Kidney epithelial cell (primary cell): Measurements from ENCODE around the gene LTBP4. TPM values are rescaled to one million over a fixed set of nuclear protein-coding genes. Genes with fewer than 3 reads are reported as not detected.

Source experiments
- DNase-seq: peaks from one replicate; pipeline ENCODE4 v3.0.0-alpha.2; 2010; ENCODE audit warnings: low read depth
- H3K27me3 ChIP-seq: 2 replicates; pipeline ENCODE4 v1.6.0; 2011; ENCODE audit warnings: low read length; ENCODE audit not compliant: control insufficient read depth, insufficient read depth
- H3K36me3 ChIP-seq: 2 replicates; pipeline ENCODE4 v1.5.1; 2011; ENCODE audit warnings: low read length; ENCODE audit not compliant: control insufficient read depth, insufficient read depth
- H3K4me3 ChIP-seq: 2 replicates; pipeline ENCODE4 v1.5.1; 2011; ENCODE audit warnings: low read depth, mild to moderate bottlenecking, control low read depth, low read length
- total RNA-seq: library from RNA; depleted of rRNA; stranded (reverse); fragments of >200 nt; gene quantifications from 2 replicates; pipeline ENCODE4 v1.2.3, GENCODE V29; 2015
- TF ChIP-seq, protein P1 (sequence below): IDR thresholded peaks from 2 replicates; pipeline ENCODE4 v1.5.1; 2011; ENCODE audit warnings: mild to moderate bottlenecking, moderate library complexity, low read length, control low read depth, inconsistent platforms; ENCODE audit not compliant: insufficient read depth, poor library complexity, severe bottlenecking

The LTBP4 gene
- total RNA-seq, 1 donor from 2014 or later = 89.3 TPM

DNA sequence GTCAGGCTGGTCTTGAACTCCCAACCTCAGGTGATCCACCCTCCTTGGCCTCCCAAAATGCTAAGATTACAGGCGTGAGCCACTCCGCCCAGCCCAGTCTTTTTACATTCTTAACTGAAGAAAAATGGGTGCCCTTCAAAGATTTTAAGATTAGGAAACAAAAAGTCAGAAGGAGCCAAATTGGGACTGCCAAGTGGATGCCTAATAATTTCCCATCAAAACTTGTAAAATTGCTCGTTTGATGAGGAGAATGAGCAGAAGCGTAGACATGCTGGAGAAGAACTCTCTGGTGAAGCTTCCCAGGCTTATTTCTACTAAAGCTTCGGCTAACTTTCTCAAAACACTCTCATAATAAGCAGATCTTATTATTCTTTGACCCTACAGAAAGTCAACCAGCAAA lies 57.9 kb downstream of the LTBP4 start:
- Histone ChIP-seq H3K36me3 (no peaks in the 10 kb centered on the region), H3K4me3 (no peak overlapping the region), H3K27me3 (no peaks in the 10 kb centered on the region)
- TF ChIP-seq, protein P1, sequence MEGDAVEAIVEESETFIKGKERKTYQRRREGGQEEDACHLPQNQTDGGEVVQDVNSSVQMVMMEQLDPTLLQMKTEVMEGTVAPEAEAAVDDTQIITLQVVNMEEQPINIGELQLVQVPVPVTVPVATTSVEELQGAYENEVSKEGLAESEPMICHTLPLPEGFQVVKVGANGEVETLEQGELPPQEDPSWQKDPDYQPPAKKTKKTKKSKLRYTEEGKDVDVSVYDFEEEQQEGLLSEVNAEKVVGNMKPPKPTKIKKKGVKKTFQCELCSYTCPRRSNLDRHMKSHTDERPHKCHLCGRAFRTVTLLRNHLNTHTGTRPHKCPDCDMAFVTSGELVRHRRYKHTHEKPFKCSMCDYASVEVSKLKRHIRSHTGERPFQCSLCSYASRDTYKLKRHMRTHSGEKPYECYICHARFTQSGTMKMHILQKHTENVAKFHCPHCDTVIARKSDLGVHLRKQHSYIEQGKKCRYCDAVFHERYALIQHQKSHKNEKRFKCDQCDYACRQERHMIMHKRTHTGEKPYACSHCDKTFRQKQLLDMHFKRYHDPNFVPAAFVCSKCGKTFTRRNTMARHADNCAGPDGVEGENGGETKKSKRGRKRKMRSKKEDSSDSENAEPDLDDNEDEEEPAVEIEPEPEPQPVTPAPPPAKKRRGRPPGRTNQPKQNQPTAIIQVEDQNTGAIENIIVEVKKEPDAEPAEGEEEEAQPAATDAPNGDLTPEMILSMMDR = no peak
- DNase-seq = no peak

DNA sequence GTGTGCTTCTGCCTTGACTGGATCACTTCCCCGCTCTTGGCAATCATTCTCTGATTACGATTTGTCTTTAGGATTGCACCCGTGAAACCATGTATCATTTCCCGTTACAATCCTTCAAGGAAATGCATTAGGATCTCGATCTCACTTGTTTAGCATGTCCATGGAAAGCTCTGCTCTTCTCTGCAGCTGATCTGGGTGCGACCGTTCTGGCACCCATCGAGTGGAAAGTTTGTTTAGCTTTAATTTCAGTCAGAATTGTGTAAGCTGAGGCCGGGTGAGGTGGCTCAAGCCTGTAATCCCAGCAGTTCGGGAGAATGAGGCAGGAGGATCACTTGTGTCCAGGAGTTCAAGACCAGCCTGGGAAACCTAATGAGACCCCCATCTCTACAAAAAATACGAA lies 58.4 kb downstream of the LTBP4 start:
- Histone ChIP-seq H3K4me3 (no peak overlapping the region), H3K36me3 (no peaks in the 10 kb centered on the region), H3K27me3 (no peaks in the 10 kb centered on the region)
- DNase-seq = no peak
- TF ChIP-seq, protein P1 = no peak

DNA sequence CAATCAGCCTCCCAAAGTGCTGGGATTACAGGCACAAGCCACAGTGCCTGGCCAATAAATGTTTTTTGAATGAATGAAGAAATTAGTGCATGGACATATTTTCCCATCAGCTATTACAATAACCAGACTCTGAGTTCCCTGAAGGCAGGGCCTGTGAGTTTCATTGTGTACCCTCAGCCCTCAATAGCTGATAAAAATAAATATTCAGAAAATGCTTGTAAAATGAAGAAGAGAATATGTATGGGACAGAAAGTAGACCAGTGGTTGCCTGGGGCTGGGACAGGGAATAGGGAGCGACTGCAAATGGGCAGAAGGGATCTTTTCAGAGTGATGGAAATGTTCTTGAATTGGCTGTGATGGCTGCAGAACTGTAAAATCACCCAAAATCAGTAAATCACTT lies 60.4 kb downstream of the LTBP4 start:
- Histone ChIP-seq H3K4me3 (no peak overlapping the region), H3K27me3 (no peaks in the 10 kb centered on the region), H3K36me3 (no peaks in the 10 kb centered on the region)
- TF ChIP-seq, protein P1 = no peak
- DNase-seq = no peak

DNA sequence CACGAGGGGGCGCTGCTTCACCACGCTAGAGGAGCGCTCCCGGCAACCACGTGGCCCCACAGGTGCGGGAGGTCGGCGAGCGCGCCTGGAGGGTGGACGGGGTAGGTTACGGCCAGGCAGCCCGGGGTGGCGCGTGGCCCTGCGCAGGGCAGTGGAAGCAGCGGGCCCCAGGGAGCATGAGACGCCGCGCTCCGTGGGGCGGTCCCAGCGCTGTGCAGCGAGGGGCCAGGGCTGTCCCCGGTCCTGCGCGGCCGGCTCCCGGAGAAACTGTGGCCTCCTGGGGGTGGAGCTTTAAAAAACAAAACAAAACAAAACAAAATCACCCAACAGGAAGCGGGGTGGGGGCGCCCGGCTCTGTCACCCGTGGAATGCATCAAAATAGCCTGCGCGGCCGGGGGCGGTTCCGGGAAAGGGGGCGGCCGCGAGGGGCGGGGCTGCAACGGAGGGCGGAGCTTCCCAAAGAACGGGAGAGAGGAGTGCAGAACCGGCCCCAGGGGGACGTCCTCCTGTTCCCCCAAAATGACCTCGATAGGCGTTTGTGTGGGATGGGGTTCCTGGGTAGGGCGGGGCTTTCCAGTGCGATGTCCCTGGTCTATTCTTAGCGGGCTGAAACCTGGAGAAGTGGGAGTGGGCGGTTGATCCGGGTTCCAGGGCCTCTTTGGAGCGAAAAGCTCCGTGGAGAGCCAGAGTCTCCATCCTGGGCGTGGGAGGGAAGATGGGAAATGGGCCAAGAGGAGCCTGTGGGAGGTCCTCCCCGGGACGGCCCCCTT lies 61.9 kb downstream of the LTBP4 start:
- peak overlapping the region; percentile 48 for H3K4me3 ChIP-seq
- TF ChIP-seq, protein P1 = peak; percentile 89
- DNase-seq = peak; percentile 18
- H3K36me3 ChIP-seq = no peaks in the 10 kb centered on the region
- H3K27me3 ChIP-seq = no peaks in the 10 kb centered on the region

DNA sequence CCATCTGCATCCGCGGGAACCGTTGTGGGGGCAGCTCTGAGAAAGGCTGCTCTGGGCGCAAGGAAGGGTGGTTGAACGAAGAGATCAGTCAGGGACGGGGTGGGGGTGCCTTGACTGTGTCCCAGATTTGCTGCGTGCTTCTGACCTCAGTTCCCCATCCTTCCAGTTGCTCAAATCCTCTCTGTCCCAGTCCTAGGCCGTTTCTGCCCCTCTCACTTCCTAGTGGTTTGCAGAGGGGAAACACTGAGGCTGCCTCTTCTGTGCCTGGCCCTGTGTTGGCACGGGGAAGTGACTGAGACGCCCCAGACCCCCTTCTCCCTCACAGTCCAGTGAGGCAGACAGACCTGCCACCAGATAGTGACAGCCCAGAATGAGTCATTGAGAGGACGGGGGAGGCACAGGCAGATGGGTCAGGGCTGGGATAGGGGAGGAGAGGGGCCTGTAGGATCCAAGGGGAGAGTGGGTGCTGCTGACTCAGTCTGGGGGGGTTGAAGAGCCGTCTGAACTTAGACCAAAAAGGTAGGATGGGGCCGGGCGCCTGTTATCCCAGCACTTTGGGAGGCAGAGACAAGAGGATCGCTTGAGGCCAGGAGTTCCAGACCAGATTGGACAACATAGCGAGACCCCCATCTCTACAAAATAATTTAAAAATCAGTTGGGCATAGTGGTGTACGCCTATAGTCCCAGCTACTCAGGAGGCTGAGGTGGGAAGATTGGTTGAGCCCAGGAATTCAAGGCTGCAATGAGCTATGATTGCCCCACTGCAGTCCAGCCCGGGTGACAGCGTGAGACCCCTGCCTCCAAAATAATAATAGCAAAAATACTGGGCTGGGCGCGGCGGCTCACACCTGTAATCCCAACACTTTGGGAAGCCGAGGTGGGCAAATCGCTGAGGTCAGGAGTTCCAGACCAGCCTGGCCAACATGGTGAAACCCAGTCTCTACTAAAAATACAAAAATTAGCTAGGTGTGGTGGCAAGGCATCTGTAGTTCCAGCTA lies 62.8 kb downstream of the LTBP4 start:
- Histone ChIP-seq H3K36me3 (no peaks in the 10 kb centered on the region), H3K4me3 (peak overlapping the region; percentile 48)

More for the DNA sequence above, 62.8 kb downstream of the LTBP4 start:
- no peaks in the 10 kb centered on the region for H3K27me3 ChIP-seq
- TF ChIP-seq, protein P1 = no peak
- DNase-seq = no peak
